K562 (cell line): ENCODE results near the gene TBX1. TPM values are rescaled to one million over a fixed set of nuclear protein-coding genes. Genes with fewer than 3 reads are reported as not detected.

ENCODE experiments used
- BCLAF1 ChIP-seq, 2 experiments: fragments of 450-650 bp in 1 of 2; IDR thresholded peaks; 2 replicates each; pipeline ENCODE4 v1.6.1; 2011 to 2017; ENCODE audit warnings: low read depth in 2 of 2, antibody characterized with exemption in 1 of 2, borderline replicate concordance in 1 of 2, low read length in 1 of 2, mild to moderate bottlenecking in 1 of 2, mixed read lengths in 1 of 2; ENCODE audit not compliant: control insufficient read depth in 1 of 2
- CREB3L1 ChIP-seq: fragments of 450-650 bp; IDR thresholded peaks from 2 replicates; pipeline ENCODE4 v1.6.1; 2014; ENCODE audit warnings: low read depth, mild to moderate bottlenecking, moderate library complexity, borderline replicate concordance
- FOSL1 ChIP-seq: fragments of 200-800 bp; sonication (Bioruptor generic); conservative IDR thresholded peaks from 2 replicates; pipeline ENCODE4 v1.6.1; 2016; ENCODE audit warnings: missing genetic modification characterization, missing compliant biosample characterization
- FOXO4 ChIP-seq: fragments of 450-650 bp; formaldehyde crosslinking; IDR thresholded peaks from 2 replicates; pipeline ENCODE4 v1.4.0; 2020; ENCODE audit warnings: mild to moderate bottlenecking, moderate library complexity
- GTF2A2 ChIP-seq: IDR thresholded peaks from 2 replicates; pipeline ENCODE4 v1.6.1; 2016; ENCODE audit warnings: mild to moderate bottlenecking, missing genetic modification characterization, missing compliant biosample characterization
- GTF2F1 ChIP-seq: IDR thresholded peaks from 2 replicates; pipeline ENCODE4 v1.6.1; 2011; ENCODE audit warnings: low read depth, low read length, improper control_type of control experiment
- LCOR ChIP-seq: sonication (generic); formaldehyde crosslinking; IDR thresholded peaks from 2 replicates; pipeline ENCODE4 v1.8.0; 2022; ENCODE audit warnings: mild to moderate bottlenecking, missing genetic modification reagents
- PRMT5 ChIP-seq: sonication (generic); formaldehyde crosslinking; IDR thresholded peaks from 2 replicates; pipeline ENCODE4 v1.5.0; 2020; ENCODE audit warnings: missing genetic modification reagents
- RBBP5 ChIP-seq: fragments of 200-600 bp; sonication (generic); IDR thresholded peaks from 2 replicates; pipeline ENCODE4 v1.6.1; 2012; ENCODE audit warnings: borderline replicate concordance, mild to moderate bottlenecking, low read length, control low read depth, inconsistent platforms; ENCODE audit not compliant: insufficient read depth, poor library complexity, severe bottlenecking
- RBM14 ChIP-seq: fragments of 200-400 bp; formaldehyde crosslinking; IDR thresholded peaks from 2 replicates; pipeline ENCODE4 v1.6.1; 2018; ENCODE audit warnings: low read depth, mild to moderate bottlenecking, low read length, moderate library complexity, borderline replicate concordance; ENCODE audit not compliant: insufficient read depth
- SREBF2 ChIP-seq: sonication (generic); formaldehyde crosslinking; IDR thresholded peaks from 2 replicates; pipeline ENCODE4 v1.4.0; 2020; ENCODE audit warnings: mild to moderate bottlenecking, missing genetic modification reagents
- ZBTB17 ChIP-seq: fragments of 450-650 bp; formaldehyde crosslinking; IDR thresholded peaks from 2 replicates; pipeline ENCODE4 v1.4.0; 2020; ENCODE audit warnings: mild to moderate bottlenecking
- ZNF133 ChIP-seq: fragments of 250-450 bp; sonication (Bioruptor Pico); IDR thresholded peaks from 2 replicates; pipeline ENCODE4 v1.4.0; 2020; ENCODE audit warnings: mild to moderate bottlenecking
- ZNF3 ChIP-seq: fragments of 250-450 bp; sonication (Bioruptor Pico); IDR thresholded peaks from 2 replicates; pipeline ENCODE4 v1.5.0; 2021; ENCODE audit warnings: mild to moderate bottlenecking, moderate library complexity
- ZNF644 ChIP-seq: fragments of 200-800 bp; sonication (Bioruptor generic); IDR thresholded peaks from 2 replicates; pipeline ENCODE4 v1.6.1; 2016; ENCODE audit warnings: low read depth, missing genetic modification characterization, missing compliant biosample characterization
- ZNF79 ChIP-seq: fragments of 250-450 bp; sonication (Bioruptor Pico); IDR thresholded peaks from 2 replicates; pipeline ENCODE4 v1.4.0; 2020; ENCODE audit warnings: low read depth, mild to moderate bottlenecking, moderate library complexity
- polyA plus RNA-seq, 8 experiments: library from polyadenylated mRNA; depleted of rRNA in 4 of 8; stranded (reverse) in 5 of 8; unstranded in 3 of 8; fragments of >200 nt; fragmentation: Nextera tagmentation in 2 of 8; fragmentation: Illumina TruSeq in 1 of 8; extraction: Ambion mirVana in 2 of 8; extraction: Trizol in 1 of 8; gene quantifications; 2 replicates each; pipeline versions ENCODE4 v1.2.1 to v1.2.3, GENCODE V29; 2011 to 2014; ENCODE audit warnings: inconsistent platforms in 1 of 8, missing spikeins in 1 of 8
- total RNA-seq, 7 experiments: library from RNA; depleted of rRNA in 6 of 7; stranded (reverse); fragments of >200 nt in 6 of 7; fragmentation: Illumina TruSeq in 2 of 7; extraction: Trizol in 2 of 7; gene quantifications; 2 replicates each; pipeline versions ENCODE4 v1.2.1 to v1.2.3, GENCODE V29; 2011 to 2021; ENCODE audit warnings: low replicate concordance in 1 of 7
- TF ChIP-seq, protein P1 (sequence below), 2 experiments: fragments of 450-650 bp in 1 of 2; sonication (generic) in 1 of 2; formaldehyde crosslinking in 1 of 2; IDR thresholded peaks in 1 of 2; conservative IDR thresholded peaks in 1 of 2; 2 replicates each; pipeline versions ENCODE4 v1.6.1 to v1.8.1; 2016 to 2023; ENCODE audit warnings: mild to moderate bottlenecking in 2 of 2, moderate library complexity in 2 of 2, inconsistent platforms in 1 of 2, missing genetic modification reagents in 1 of 2

Gene TBX1
- total and polyA plus RNA-seq, 9 of the 15 experiments (the other 6 are each of a cell fraction or from before 2014, with no cell fraction given): 0.07 to 35.0 (median 3.9) TPM

GRCh38 chr22:19761725-19762567 lies 1.4 kb downstream of the TBX1 start (continued):
- TF ChIP-seq, protein P1, sequence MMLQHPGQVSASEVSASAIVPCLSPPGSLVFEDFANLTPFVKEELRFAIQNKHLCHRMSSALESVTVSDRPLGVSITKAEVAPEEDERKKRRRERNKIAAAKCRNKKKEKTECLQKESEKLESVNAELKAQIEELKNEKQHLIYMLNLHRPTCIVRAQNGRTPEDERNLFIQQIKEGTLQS (IDR thresholded peaks at IDR 0.05): no peak
- TF ChIP-seq, protein P1 (CRISPR knock-in tag; conservative IDR thresholded peaks at IDR 0.05): no peak
- no peak for TF ChIP-seq CREB3L1
- no peak; the same call in 1 of the 2 replicates for TF ChIP-seq PRMT5 (CRISPR knock-in tag)
- no peak for TF ChIP-seq RBM14
- TF ChIP-seq ZNF79 (CRISPR knock-in tag): no peak
- no peak for TF ChIP-seq FOSL1 (tag)
- TF ChIP-seq FOXO4 (CRISPR knock-in tag): no peak
- TF ChIP-seq ZNF3 (CRISPR knock-in tag): no peak
- no peak for TF ChIP-seq ZNF644 (tag)
- no peak for TF ChIP-seq BCLAF1 (IDR thresholded peaks at IDR 0.05; ENCODE audit: borderline replicate concordance in 1 of 2, control insufficient read depth in 1 of 2, low read depth in 2 of 2, low read length in 1 of 2)
- TF ChIP-seq GTF2F1: no peak
- no peak for TF ChIP-seq ZBTB17 (CRISPR knock-in tag)
- no peak for TF ChIP-seq LCOR (CRISPR knock-in tag)
- TF ChIP-seq GTF2A2 (tag): no peak
- TF ChIP-seq RBBP5: peak; percentile 69
- TF ChIP-seq SREBF2 (CRISPR knock-in tag): no peak
- no peak for TF ChIP-seq ZNF133
